Adrenal gland (tissue), 19 donors: ENCODE results near the gene ANKS6. TPM values are rescaled to one million over a fixed set of nuclear protein-coding genes. Genes with fewer than 3 reads are reported as not detected.

Experiments
- DNase-seq, 7 donors: peaks; one replicate each; pipeline ENCODE4 v3.0.0-alpha.2; 2019 to 2020
- H3K27ac ChIP-seq, 5 donors: fragments of 200-600 bp; sonication (generic) in 4 of 5; 1 replicate in 3 of 5; 2 replicates in 2 of 5; pipeline versions ENCODE4 v1.5.1 to v1.8.0; 2016 to 2020; ENCODE audit warnings: mild to moderate bottlenecking in 1 of 5
- H3K27me3 ChIP-seq: fragments of 200-600 bp; 2 replicates; pipeline ENCODE4 v1.8.0; 2021
- H3K36me3 ChIP-seq, 2 donors: fragments of 200-600 bp; replicated peaks in 1 of 2; 1 replicate in 1 of 2; 2 replicates in 1 of 2; pipeline versions ENCODE4 v1.5.1 to v1.8.0; 2018 to 2022
- H3K4me1 ChIP-seq, 2 donors: fragments of 200-600 bp; replicated peaks in 1 of 2; 1 replicate in 1 of 2; 2 replicates in 1 of 2; pipeline versions ENCODE4 v1.5.1 to v1.8.0; 2018 to 2021
- H3K4me3 ChIP-seq, 4 donors: fragments of 200-600 bp; sonication (generic) in 3 of 4; one replicate each; pipeline ENCODE4 v1.5.1; 2016 to 2018
- H3K9me3 ChIP-seq, 3 donors: fragments of 200-600 bp; sonication (generic) in 1 of 3; replicated peaks in 1 of 3; 1 replicate in 2 of 3; 2 replicates in 1 of 3; pipeline versions ENCODE4 v1.5.1 to v1.8.0; 2016 to 2021
- POLR2A ChIP-seq, 2 donors: fragments of 450-650 bp; IDR thresholded peaks; one replicate each; pipeline ENCODE4 v1.6.1; 2017; ENCODE audit warnings: antibody characterized with exemption in 2 of 2, mild to moderate bottlenecking in 2 of 2, moderate library complexity in 1 of 2
- WGBS, 4 donors: extraction: QIAGEN DNeasy Blood & Tissue Kit in 2 of 4; methylation state at CpG; one replicate each; pipeline versions ENCODE4 v1.1.5 to v1.1.7; 2013 to 2017; 5-methylcytosine and 5-hydroxymethylcytosine counted together
- intact Hi-C, 2 donors: fragments of 100-400 bp; cut with DNase I; formaldehyde crosslinking; loops; one replicate each; pipeline versions ENCODE4 v1.14.1 to v1.15.0; 2022 to 2023
- long read RNA-seq, 10 donors: library from polyadenylated mRNA in 3 of 10; unstranded in 2 of 10; stranded (forward) in 1 of 10; transcript quantifications; one replicate each; pipeline ENCODE4 v2.0.0 and lab custom pipeline, GENCODE V29; 2021 to 2026
- polyA plus RNA-seq, 3 donors: library from polyadenylated mRNA; stranded (reverse); fragments of 200-250 nt in 2 of 3; fragments of 350-450 nt in 1 of 3; fragmentation: Illumina TruSeq in 1 of 3; extraction: RNeasy Lipid Tissue Mini Kit (QIAGEN cat#74804) in 1 of 3; gene quantifications; one replicate each; pipeline ENCODE4 v1.2.3, GENCODE V29; 2013 to 2014
- total RNA-seq, 9 donors: library from RNA; depleted of rRNA in 4 of 9; stranded (reverse); fragments of >200 nt in 4 of 9; fragments of 120-200 nt in 1 of 9; fragmentation: NEBNext Ultra II Directional in 1 of 9; extraction: Animal tissue kit (Norgen Biotek cat#: 25700) in 1 of 9; gene quantifications; one replicate each; pipeline versions ENCODE4 v1.1.0 to v1.2.4, GENCODE V29; 2013 to 2023
- TF ChIP-seq, protein P1 (sequence below), 6 experiments: fragments of 450-650 bp in 4 of 6; fragments of 200-600 bp in 2 of 6; sonication (generic) in 1 of 6; IDR thresholded peaks; 1 replicate in 5 of 6; 2 replicates in 1 of 6; pipeline versions ENCODE4 v1.5.1 to v1.8.0; 2016 to 2021; ENCODE audit warnings: antibody characterized with exemption in 6 of 6, mild to moderate bottlenecking in 2 of 6, moderate library complexity in 1 of 6
- donor health status: healthy with polysubstance abuse.
- donor health status: Bipolar disorder and iron deficiency.
- donor health status: DM: yes; HTN: yes; CAD: no.
- donor health status: DM: no; HTN: no; CAD: no.
- donor health status: DM: no; HTN: no; CAD: no.
- donor health status: DM: yes; HTN: yes; CAD: no.

The ANKS6 gene
- 10 to 100 TPM in 7 of 9 donors, 1 to 10 TPM in 2; 7.9 to 28.4 (median 14.7) TPM for total RNA-seq
- polyA plus RNA-seq: 10 to 100 TPM in 2 of 3 donors, 1 to 10 TPM in 1; 4.3 to 18.3 (median 16.9) TPM
- long read RNA-seq, donor 1: 0 reads
- long read RNA-seq, donor 2: 0 reads
- long read RNA-seq, donor 3: 0 reads
- long read RNA-seq, donor 4: 0 reads
- long read RNA-seq, donor 5, full-length matches to known transcripts: 1 of 25 reads
- long read RNA-seq, donor 5, partial matches to known transcripts: 7 of 25 reads
- long read RNA-seq, donor 5, other reads (novel, unspliced or antisense): 17 of 25 reads
- long read RNA-seq, donor 6, partial matches to known transcripts: 0 of 1 reads
- long read RNA-seq, donor 6, other reads (novel, unspliced or antisense): 1 of 1 reads
- long read RNA-seq, donor 7: 0 reads
- long read RNA-seq, donor 8, partial matches to known transcripts: 0 of 1 reads
- long read RNA-seq, donor 8, other reads (novel, unspliced or antisense): 0 of 1 reads
- long read RNA-seq, donor 9: 0 reads
- long read RNA-seq, donor 10, full-length matches to known transcripts: 3 of 3 reads
- long read RNA-seq, donor 10, partial matches to known transcripts: 0 of 3 reads
- long read RNA-seq, donor 10, other reads (novel, unspliced or antisense): 0 of 3 reads

DNA sequence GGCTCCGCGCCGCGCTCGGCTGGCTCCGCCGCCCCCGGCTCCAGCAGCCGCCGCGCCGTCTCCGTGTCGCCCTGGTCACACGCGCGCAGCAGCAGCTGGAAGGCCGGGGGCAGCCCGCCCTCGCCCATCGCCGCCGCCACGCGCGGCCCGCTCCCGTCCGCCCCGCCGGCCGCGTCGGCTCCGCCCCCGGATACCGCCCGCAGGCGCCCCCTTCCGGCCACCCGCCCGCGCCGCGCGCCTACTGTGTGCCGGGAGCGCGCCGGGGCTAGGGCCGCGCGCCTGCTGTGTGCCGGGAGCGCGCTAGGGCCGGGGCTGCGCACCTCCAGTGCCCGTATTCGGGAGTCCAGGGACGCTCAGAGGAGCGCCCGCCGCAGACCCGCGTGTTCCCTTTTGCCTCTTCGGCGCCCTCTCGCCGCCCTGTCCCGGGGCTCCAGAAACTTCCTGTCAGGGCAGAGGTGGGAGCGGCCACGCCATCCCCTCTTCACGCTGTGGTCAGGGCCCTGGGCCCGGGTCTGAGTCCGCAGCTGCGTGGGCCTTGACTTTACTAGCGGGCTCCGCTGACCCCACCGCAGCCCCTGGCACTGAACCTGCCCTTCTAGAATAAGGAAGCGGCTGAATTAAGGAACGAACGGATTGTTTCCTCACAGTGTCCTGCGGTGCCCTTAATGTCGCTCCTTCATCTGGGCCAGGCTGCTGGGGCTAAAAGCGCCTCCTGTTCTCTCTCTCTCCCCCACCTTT lies at the start of gene ANKS6:
TSS of gene ANKS6 (minus strand) at position 192 of the 738 bp plus-strand sequence. CDS start at position 128, 64 bp downstream.
- 4 to 38% (median 7%) methylated on average over 8 to 86 of the region's 86 CpGs for WGBS, 4 donors
- intact Hi-C loops: no loop called here
- Histone ChIP-seq H3K9me3 (no peaks in the 10 kb centered on the region), H3K36me3 (no peaks in the 10 kb centered on the region), H3K27ac (peak within 1 kb of the TSS in 3 of 5 donors; percentile 70 to 88 (median 74)), H3K4me3 (peak within 1 kb of the TSS in 3 of 4 donors; percentile 28 to 87 (median 60)), H3K27me3 (no peaks in the 10 kb centered on the region), H3K4me1 (peaks cover 0 to 12% of the 10 kb centered on the region in 2 donors)
- peak; percentile 65 to 88 (median 79) for DNase-seq
- TF ChIP-seq, protein P1, sequence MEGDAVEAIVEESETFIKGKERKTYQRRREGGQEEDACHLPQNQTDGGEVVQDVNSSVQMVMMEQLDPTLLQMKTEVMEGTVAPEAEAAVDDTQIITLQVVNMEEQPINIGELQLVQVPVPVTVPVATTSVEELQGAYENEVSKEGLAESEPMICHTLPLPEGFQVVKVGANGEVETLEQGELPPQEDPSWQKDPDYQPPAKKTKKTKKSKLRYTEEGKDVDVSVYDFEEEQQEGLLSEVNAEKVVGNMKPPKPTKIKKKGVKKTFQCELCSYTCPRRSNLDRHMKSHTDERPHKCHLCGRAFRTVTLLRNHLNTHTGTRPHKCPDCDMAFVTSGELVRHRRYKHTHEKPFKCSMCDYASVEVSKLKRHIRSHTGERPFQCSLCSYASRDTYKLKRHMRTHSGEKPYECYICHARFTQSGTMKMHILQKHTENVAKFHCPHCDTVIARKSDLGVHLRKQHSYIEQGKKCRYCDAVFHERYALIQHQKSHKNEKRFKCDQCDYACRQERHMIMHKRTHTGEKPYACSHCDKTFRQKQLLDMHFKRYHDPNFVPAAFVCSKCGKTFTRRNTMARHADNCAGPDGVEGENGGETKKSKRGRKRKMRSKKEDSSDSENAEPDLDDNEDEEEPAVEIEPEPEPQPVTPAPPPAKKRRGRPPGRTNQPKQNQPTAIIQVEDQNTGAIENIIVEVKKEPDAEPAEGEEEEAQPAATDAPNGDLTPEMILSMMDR (IDR thresholded peaks at IDR 0.05): peak in 3 of 6 experiments; percentile 44 to 72 (median 69)
- peak; percentile 30 to 55 for TF ChIP-seq POLR2A (IDR thresholded peaks at IDR 0.05)

DNA sequence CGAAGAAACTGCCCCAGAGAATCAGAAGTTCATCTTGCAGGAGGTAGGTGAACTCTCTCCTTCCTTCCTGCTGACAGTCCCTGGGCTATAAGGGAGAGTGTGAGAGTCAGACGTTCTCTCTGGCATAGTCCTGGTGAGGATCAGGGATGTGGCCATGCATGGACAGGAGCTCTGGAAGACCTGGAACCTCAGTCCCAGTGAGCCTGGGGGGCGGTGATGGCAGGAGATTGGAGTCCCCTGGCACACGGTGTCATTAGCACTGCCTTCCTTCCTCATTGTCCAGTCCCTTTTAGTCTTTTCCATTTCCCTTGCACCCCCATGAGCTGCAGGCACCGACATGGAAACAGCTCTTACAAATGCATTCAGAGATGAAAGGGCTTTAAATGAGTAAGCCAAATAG lies 49.7 kb upstream of the ANKS6 start:
- no peak overlapping the region for H3K27ac ChIP-seq
- peaks cover 0 to 4% of the 10 kb centered on the region in 2 donors for H3K4me1 ChIP-seq
- TF ChIP-seq POLR2A (IDR thresholded peaks at IDR 0.05): no peak
- TF ChIP-seq, protein P1 (IDR thresholded peaks at IDR 0.05): no peak
- WGBS, 4 donors: 80 to 84% (median 82%) methylated on average over 4 to 5 of the region's 5 CpGs
- DNase-seq: no peak
- no peak overlapping the region for H3K4me3 ChIP-seq
- no peaks in the 10 kb centered on the region for H3K27me3 ChIP-seq
- no peaks in the 10 kb centered on the region for H3K9me3 ChIP-seq
- no peaks in the 10 kb centered on the region for H3K36me3 ChIP-seq
- intact Hi-C loops: no loop called here

DNA sequence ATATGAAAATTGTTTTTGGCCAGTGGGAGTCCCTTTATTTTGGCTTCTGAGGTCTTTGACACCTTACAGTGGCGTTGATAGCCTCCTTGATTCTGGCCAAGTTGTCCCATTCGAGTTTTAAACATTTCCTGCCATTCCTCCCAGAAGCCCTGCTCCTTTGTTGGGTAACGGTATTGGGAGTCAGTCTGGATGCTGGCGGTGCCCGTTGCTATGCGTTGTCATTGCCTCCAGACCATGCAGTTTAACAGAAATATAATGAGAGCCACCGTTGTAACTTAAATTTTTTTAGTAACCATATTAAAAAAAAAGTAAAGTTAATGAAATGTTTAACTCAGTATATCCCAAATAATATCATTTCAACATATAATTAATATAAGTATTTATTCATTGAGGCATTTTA lies 46.2 kb upstream of the ANKS6 start:
- WGBS, 4 donors: 84 to 88% (median 85%) methylated on average over 7 of the region's 7 CpGs
- no peak overlapping the region for H3K27ac ChIP-seq
- TF ChIP-seq, protein P1 (IDR thresholded peaks at IDR 0.05): no peak
- no peak for TF ChIP-seq POLR2A (IDR thresholded peaks at IDR 0.05)
- no peak for DNase-seq
- H3K4me3 ChIP-seq: no peak overlapping the region
- H3K9me3 ChIP-seq: no peaks in the 10 kb centered on the region
- no peaks in the 10 kb centered on the region for H3K36me3 ChIP-seq
- H3K27me3 ChIP-seq: no peaks in the 10 kb centered on the region
- intact Hi-C loops: no loop called here
- H3K4me1 ChIP-seq: no peaks in the 10 kb centered on the region

DNA sequence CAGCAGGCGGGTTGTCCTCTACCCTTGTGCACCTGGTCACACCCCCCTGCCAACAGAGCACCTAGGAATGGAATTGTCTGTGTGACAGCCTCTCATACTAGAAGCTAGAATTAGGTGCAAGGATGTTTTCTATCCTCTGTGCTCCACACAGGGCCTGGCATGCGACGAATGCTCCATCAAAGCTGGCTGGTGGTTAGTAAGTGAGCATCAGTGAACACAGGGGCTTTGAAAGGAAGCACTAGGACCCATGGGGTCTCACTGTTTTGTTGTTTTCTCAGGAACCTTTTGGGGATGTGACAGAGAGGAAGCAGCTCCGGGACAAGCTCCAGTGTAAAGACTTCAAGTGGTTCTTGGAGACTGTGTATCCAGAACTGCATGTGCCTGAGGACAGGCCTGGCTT lies 43.4 kb upstream of the ANKS6 start:
- intact Hi-C loops: no loop called here
- WGBS, 4 donors: 65 to 89% (median 84%) methylated on average over 4 of the region's 4 CpGs
- DNase-seq: no peak
- Histone ChIP-seq H3K4me3 (no peak overlapping the region), H3K36me3 (no peaks in the 10 kb centered on the region), H3K27ac (no peak overlapping the region), H3K9me3 (no peaks in the 10 kb centered on the region), H3K27me3 (no peaks in the 10 kb centered on the region), H3K4me1 (no peaks in the 10 kb centered on the region)
- TF ChIP-seq, protein P1 (IDR thresholded peaks at IDR 0.05): no peak
- no peak for TF ChIP-seq POLR2A (IDR thresholded peaks at IDR 0.05)
